ENCODE data around the gene MPL. TPM values are rescaled to one million over a fixed set of nuclear protein-coding genes. Genes with fewer than 3 reads are reported as not detected.

MPL gene
- total RNA-seq, 1 donor from 2014 or later = 0.82 TPM

GRCh38 chr1:43352881-43353280 is 15.3 kb downstream of the MPL start:
- peaks cover 29% of the 10 kb centered on the region for H3K4me1 ChIP-seq
- H3K4me3 ChIP-seq = no peak overlapping the region
- intact Hi-C loops (cut with micrococcal nuclease) = no loop called here
- TF ChIP-seq CTCF (IDR thresholded peaks at IDR 0.05; ENCODE audit: borderline replicate concordance) = no peak
- no peaks in the 10 kb centered on the region for H3K9me3 ChIP-seq (replicated peaks)
- H3K36me3 ChIP-seq = no peaks in the 10 kb centered on the region
- no peak overlapping the region for H3K27ac ChIP-seq (replicated peaks)
- no peaks in the 10 kb centered on the region for H3K27me3 ChIP-seq (ENCODE audit: low read depth)
- no peak for DNase-seq

GRCh38 chr1:43354471-43354870 is 16.9 kb downstream of the MPL start:
- no peak overlapping the region for H3K27ac ChIP-seq (replicated peaks)
- intact Hi-C loops (cut with micrococcal nuclease) = no loop called here
- no peak for DNase-seq
- H3K27me3 ChIP-seq (ENCODE audit: low read depth) = no peaks in the 10 kb centered on the region
- H3K4me1 ChIP-seq = peaks cover 27% of the 10 kb centered on the region
- H3K36me3 ChIP-seq = no peaks in the 10 kb centered on the region
- no peak overlapping the region for H3K4me3 ChIP-seq
- TF ChIP-seq CTCF (IDR thresholded peaks at IDR 0.05; ENCODE audit: borderline replicate concordance) = no peak
- no peaks in the 10 kb centered on the region for H3K9me3 ChIP-seq (replicated peaks)

GRCh38 chr1:43354936-43355335 is 17.3 kb downstream of the MPL start:
- Histone ChIP-seq H3K36me3 (no peaks in the 10 kb centered on the region), H3K4me3 (no peak overlapping the region), H3K9me3 (replicated peaks) (no peaks in the 10 kb centered on the region), H3K27ac (replicated peaks) (no peak overlapping the region), H3K4me1 (peaks cover 24% of the 10 kb centered on the region), H3K27me3 (ENCODE audit: low read depth) (no peaks in the 10 kb centered on the region)
- no peak for DNase-seq
- intact Hi-C loops (cut with micrococcal nuclease) = no loop called here
- TF ChIP-seq CTCF (IDR thresholded peaks at IDR 0.05; ENCODE audit: borderline replicate concordance) = no peak

GRCh38 chr1:43357251-43357650 is 19.6 kb downstream of the MPL start:
- Histone ChIP-seq H3K9me3 (replicated peaks) (no peaks in the 10 kb centered on the region), H3K36me3 (peaks cover 15% of the 10 kb centered on the region), H3K4me1 (peaks cover 19% of the 10 kb centered on the region), H3K27ac (replicated peaks) (no peak overlapping the region), H3K27me3 (ENCODE audit: low read depth) (no peaks in the 10 kb centered on the region), H3K4me3 (no peak overlapping the region)
- TF ChIP-seq CTCF (IDR thresholded peaks at IDR 0.05; ENCODE audit: borderline replicate concordance) = no peak
- intact Hi-C loops (cut with micrococcal nuclease) = no loop called here
- DNase-seq = no peak

- Histone ChIP-seq H3K27ac (replicated peaks) (peak overlapping the region; percentile 97), H3K4me3 (peak overlapping the region; percentile 76), H3K9me3 (replicated peaks) (no peaks in the 10 kb centered on the region), H3K36me3 (peaks cover 25% of the 10 kb centered on the region), H3K4me1 (peaks cover 19% of the 10 kb centered on the region), H3K27me3 (ENCODE audit: low read depth) (no peaks in the 10 kb centered on the region)
- TF ChIP-seq CTCF (IDR thresholded peaks at IDR 0.05; ENCODE audit: borderline replicate concordance) = peak; percentile 49
- intact Hi-C loops (cut with micrococcal nuclease) = no loop called here
- DNase-seq = no peak
Measured at GRCh38 chr1:43358121-43358745, 20.6 kb downstream of the MPL start.
